Smooth muscle cell (in vitro differentiated cells): ENCODE data around the gene DCLK1. TPM values are rescaled to one million over a fixed set of nuclear protein-coding genes. Genes with fewer than 3 reads are reported as not detected.
A peak's percentile ranks its signal among the peaks of the same experiment; 100 is the strongest.

Experiments used
- DNase-seq: peaks from one replicate; lab custom pipeline; 2025; ENCODE audit not compliant: unreplicated experiment; lab: John Stamatoyannopoulos, UW
- H2AFZ ChIP-seq: fragments of 200-600 bp; sonication (generic); 2 replicates; pipeline ENCODE4 v1.6.0; 2016; ENCODE audit warnings: antibody characterized with exemption, low read depth, mild to moderate bottlenecking
- H3F3A ChIP-seq: fragments of 200-600 bp; sonication (generic); 2 replicates; pipeline ENCODE4 v1.6.0; 2017; ENCODE audit warnings: antibody characterized with exemption, low read depth
- H3K27ac ChIP-seq: fragments of 200-600 bp; sonication (generic); 2 replicates; pipeline ENCODE4 v1.5.1; 2016; ENCODE audit warnings: low read depth, mild to moderate bottlenecking
- H3K27me3 ChIP-seq: fragments of 200-600 bp; sonication (generic); 2 replicates; pipeline ENCODE4 v1.6.1; 2016; ENCODE audit warnings: low read depth, mild to moderate bottlenecking
- H3K36me3 ChIP-seq: fragments of 200-600 bp; sonication (generic); 2 replicates; pipeline ENCODE4 v1.5.1; 2016; ENCODE audit warnings: low read depth
- H3K4me1 ChIP-seq: fragments of 200-600 bp; sonication (generic); 2 replicates; pipeline ENCODE4 v1.5.1; 2016; ENCODE audit warnings: low read depth
- H3K4me2 ChIP-seq: fragments of 200-600 bp; sonication (generic); 2 replicates; pipeline ENCODE4 v1.6.0; 2016; ENCODE audit warnings: mild to moderate bottlenecking
- H3K4me3 ChIP-seq: fragments of 200-600 bp; sonication (generic); 2 replicates; pipeline ENCODE4 v1.5.1; 2016; ENCODE audit warnings: mild to moderate bottlenecking
- H3K79me2 ChIP-seq: fragments of 200-600 bp; sonication (generic); 2 replicates; pipeline ENCODE4 v1.6.0; 2016; ENCODE audit warnings: low read depth, mild to moderate bottlenecking
- H3K9ac ChIP-seq: fragments of 200-600 bp; sonication (generic); 2 replicates; pipeline ENCODE4 v1.6.0; 2016; ENCODE audit warnings: low read depth
- H3K9me3 ChIP-seq: fragments of 200-600 bp; sonication (generic); replicated peaks from 2 replicates; pipeline ENCODE4 v1.5.1; 2016; ENCODE audit warnings: low read depth
- H4K20me1 ChIP-seq: fragments of 200-600 bp; sonication (generic); 2 replicates; pipeline ENCODE4 v1.6.0; 2016; ENCODE audit warnings: low read depth
- CTCF ChIP-seq: fragments of 200-600 bp; sonication (generic); IDR thresholded peaks from 2 replicates; pipeline ENCODE4 v1.5.1; 2017; ENCODE audit warnings: borderline replicate concordance, mild to moderate bottlenecking, antibody characterized with exemption; ENCODE audit not compliant: insufficient read depth, poor library complexity, severe bottlenecking
- WGBS: methylation state at CpG from one replicate; pipeline ENCODE4 v1.1.7; 2016; ENCODE audit warnings: low lambda C conversion rate; 5-methylcytosine and 5-hydroxymethylcytosine counted together
- polyA plus RNA-seq: library from polyadenylated mRNA; unstranded; fragments of >200 nt; fragmentation: Nextera tagmentation; extraction: Ambion mirVana; gene quantifications from 2 replicates; pipeline ENCODE4 v1.2.1, GENCODE V29; 2016
- total RNA-seq: library from RNA; depleted of rRNA; stranded (reverse); fragments of >200 nt; gene quantifications from 2 replicates; pipeline ENCODE4 v1.2.3, GENCODE V29; 2014

The DCLK1 gene
- total and polyA plus RNA-seq, 2 experiments from 2014 or later, result 0.72 TPM; not detected in 1

GRCh38 chr13:35892837-35893814, 238.1 kb downstream of the DCLK1 start:
- no peak for TF ChIP-seq CTCF
- H3K79me2 ChIP-seq, result no peaks in the 10 kb centered on the region
- DNase-seq, result no peak
- no peaks in the 10 kb centered on the region for H3K27me3 ChIP-seq
- 91% methylated on average over 6 of the region's 6 CpGs for WGBS
- H3K4me2 ChIP-seq, result no peak overlapping the region
- no peak overlapping the region for H3K4me3 ChIP-seq
- H3F3A ChIP-seq, result peaks cover 8% of the 10 kb centered on the region
- H3K27ac ChIP-seq, result no peak overlapping the region
- no peak overlapping the region for H2AFZ ChIP-seq
- H3K9me3 ChIP-seq, result no peaks in the 10 kb centered on the region
- no peaks in the 10 kb centered on the region for H3K36me3 ChIP-seq
- no peaks in the 10 kb centered on the region for H4K20me1 ChIP-seq
- peaks cover 5% of the 10 kb centered on the region for H3K4me1 ChIP-seq
- H3K9ac ChIP-seq, result no peak overlapping the region

GRCh38 chr13:35891507-35892441, 239.4 kb downstream of the DCLK1 start:
- Histone ChIP-seq H3K4me2 (peak overlapping the region; percentile 42), H3K27me3 (no peaks in the 10 kb centered on the region), H3K36me3 (no peaks in the 10 kb centered on the region), H3F3A (peaks cover 8% of the 10 kb centered on the region), H3K4me3 (no peak overlapping the region), H3K9ac (no peak overlapping the region), H3K4me1 (peaks cover 5% of the 10 kb centered on the region), H3K79me2 (no peaks in the 10 kb centered on the region), H4K20me1 (no peaks in the 10 kb centered on the region), H2AFZ (no peak overlapping the region), H3K9me3 (no peaks in the 10 kb centered on the region), H3K27ac (peak overlapping the region; percentile 55)
- TF ChIP-seq CTCF, result no peak
- DNase-seq, result no peak
- WGBS, result 55% methylated on average over 12 of the region's 12 CpGs

GRCh38 chr13:35889560-35889959, 241.6 kb downstream of the DCLK1 start:
- H3K4me1 ChIP-seq, result peaks cover 5% of the 10 kb centered on the region
- H4K20me1 ChIP-seq, result no peaks in the 10 kb centered on the region

More at GRCh38 chr13:35889560-35889959, 241.6 kb downstream of the DCLK1 start:
- H3K4me3 ChIP-seq, result no peak overlapping the region
- no peak overlapping the region for H3K9ac ChIP-seq
- 81% methylated on average over 2 of the region's 2 CpGs for WGBS
- H3K36me3 ChIP-seq, result no peaks in the 10 kb centered on the region
- H3F3A ChIP-seq, result peaks cover 8% of the 10 kb centered on the region
- H3K9me3 ChIP-seq, result no peaks in the 10 kb centered on the region
- H2AFZ ChIP-seq, result no peak overlapping the region
- no peak for DNase-seq
- H3K79me2 ChIP-seq, result no peaks in the 10 kb centered on the region
- H3K27me3 ChIP-seq, result no peaks in the 10 kb centered on the region
- TF ChIP-seq CTCF, result no peak
- no peak overlapping the region for H3K4me2 ChIP-seq
- no peak overlapping the region for H3K27ac ChIP-seq
